HepG2 (cell line): ENCODE results near the gene SERPINA3. TPM values are rescaled to one million over a fixed set of nuclear protein-coding genes. Genes with fewer than 3 reads are reported as not detected.

Experiments
- ARNTL ChIP-seq: sonication (generic); formaldehyde crosslinking; IDR thresholded peaks from 2 replicates; pipeline ENCODE4 v1.4.0; 2020; ENCODE audit warnings: mild to moderate bottlenecking, missing genetic modification reagents
- CREB1 ChIP-seq, 2 experiments: fragments of 450-650 bp in 1 of 2; IDR thresholded peaks; 2 replicates each; pipeline ENCODE4 v1.6.1; 2016 to 2017; ENCODE audit warnings: control low read depth in 1 of 2, mild to moderate bottlenecking in 1 of 2, missing compliant biosample characterization in 1 of 2, missing genetic modification characterization in 1 of 2
- CREM ChIP-seq, 2 experiments: sonication (generic) in 1 of 2; formaldehyde crosslinking in 1 of 2; IDR thresholded peaks; 2 replicates each; pipeline versions ENCODE4 v1.4.0 to v1.6.1; 2016 to 2020; ENCODE audit warnings: antibody characterized with exemption in 1 of 2, mild to moderate bottlenecking in 1 of 2, missing genetic modification reagents in 1 of 2
- HMGA1 ChIP-seq: sonication (generic); formaldehyde crosslinking; conservative IDR thresholded peaks from 2 replicates; pipeline ENCODE4 v1.4.0; 2020; ENCODE audit warnings: missing genetic modification reagents
- HOXA3 ChIP-seq: sonication (generic); formaldehyde crosslinking; IDR thresholded peaks from 2 replicates; pipeline ENCODE4 v1.5.0; 2020; ENCODE audit warnings: missing genetic modification reagents
- PCBP2 ChIP-seq: fragments of 200-400 bp; formaldehyde crosslinking; optimal IDR thresholded peaks from 2 replicates; pipeline ENCODE3; 2018; ENCODE audit warnings: low read length, low read depth; ENCODE audit not compliant: poor library complexity, severe bottlenecking
- PHB2 ChIP-seq: fragments of 450-650 bp; IDR thresholded peaks from 2 replicates; pipeline ENCODE4 v1.6.1; 2018; ENCODE audit not compliant: partially characterized antibody
- PHF21A ChIP-seq: sonication (generic); formaldehyde crosslinking; IDR thresholded peaks from 2 replicates; pipeline ENCODE4 v1.5.0; 2020; ENCODE audit warnings: mild to moderate bottlenecking, missing genetic modification reagents
- RCOR2 ChIP-seq: IDR thresholded peaks from 2 replicates; pipeline ENCODE4 v1.6.1; 2016; ENCODE audit warnings: missing biosample characterization, missing genetic modification reagents
- RFX5 ChIP-seq: IDR thresholded peaks from 2 replicates; pipeline ENCODE4 v1.6.1; 2011; ENCODE audit warnings: low read depth, low read length, improper control_type of control experiment
- RXRA ChIP-seq: sonication (generic); formaldehyde crosslinking; IDR thresholded peaks from 2 replicates; pipeline ENCODE4 v1.5.1; 2020; ENCODE audit warnings: missing genetic modification reagents
- SMAD9 ChIP-seq: sonication (generic); formaldehyde crosslinking; IDR thresholded peaks from 2 replicates; pipeline ENCODE4 v1.5.1; 2020; ENCODE audit warnings: mild to moderate bottlenecking, missing genetic modification reagents
- SOX6 ChIP-seq, 2 experiments: fragments of 450-650 bp in 1 of 2; sonication (generic) in 1 of 2; formaldehyde crosslinking in 1 of 2; IDR thresholded peaks; 2 replicates each; pipeline versions ENCODE4 v1.4.0 to v1.6.1; 2017 to 2020; ENCODE audit warnings: antibody characterized with exemption in 1 of 2, mild to moderate bottlenecking in 1 of 2, missing genetic modification reagents in 1 of 2
- TEAD3 ChIP-seq: optimal IDR thresholded peaks from 2 replicates; pipeline ENCODE3; 2016; ENCODE audit warnings: borderline replicate concordance
- YY1 ChIP-seq: IDR thresholded peaks from 2 replicates; pipeline ENCODE4 v1.6.1; 2011; ENCODE audit warnings: low read length, low read depth, moderate library complexity, mild to moderate bottlenecking; ENCODE audit not compliant: insufficient read depth, insufficient replicate concordance
- ZBTB42 ChIP-seq: sonication (generic); formaldehyde crosslinking; IDR thresholded peaks from 2 replicates; pipeline ENCODE4 v1.5.0; 2020; ENCODE audit warnings: mild to moderate bottlenecking, missing genetic modification reagents
- ZNF234 ChIP-seq: sonication (generic); formaldehyde crosslinking; conservative IDR thresholded peaks from 2 replicates; pipeline ENCODE4 v1.5.1; 2020; ENCODE audit warnings: mild to moderate bottlenecking, missing genetic modification reagents
- ZSCAN30 ChIP-seq: sonication (generic); formaldehyde crosslinking; IDR thresholded peaks from 2 replicates; pipeline ENCODE4 v1.5.0; 2020; ENCODE audit warnings: mild to moderate bottlenecking, missing genetic modification reagents
- polyA plus RNA-seq, 8 experiments: library from polyadenylated mRNA; depleted of rRNA in 3 of 8; stranded (reverse) in 7 of 8; unstranded in 1 of 8; fragments of >200 nt; fragmentation: Illumina TruSeq in 4 of 8; extraction: Trizol in 4 of 8; gene quantifications; 2 replicates each; pipeline versions ENCODE4 v1.2.1 to v1.2.3, GENCODE V29; 2011 to 2016; ENCODE audit warnings: low read depth in 4 of 8, missing spikeins in 1 of 8, mixed read lengths in 1 of 8; ENCODE audit not compliant: insufficient read depth in 1 of 8
- total RNA-seq, 5 experiments: library from RNA; depleted of rRNA; stranded (reverse); fragments of >200 nt; fragmentation: Illumina TruSeq; extraction: Trizol; gene quantifications; 2 replicates each; pipeline ENCODE4 v1.2.3, GENCODE V29; 2016; ENCODE audit warnings: low read depth in 1 of 5
- TF ChIP-seq, protein P1 (sequence below): sonication (generic); formaldehyde crosslinking; IDR thresholded peaks from 2 replicates; pipeline ENCODE4 v1.8.1; 2023; ENCODE audit warnings: mild to moderate bottlenecking, missing genetic modification reagents
- TF ChIP-seq, protein P2 (sequence below): sonication (generic); formaldehyde crosslinking; IDR thresholded peaks from 2 replicates; pipeline ENCODE4 v1.4.0; 2020; ENCODE audit warnings: missing genetic modification reagents, borderline replicate concordance
- TF ChIP-seq, protein P3 (sequence below): sonication (generic); formaldehyde crosslinking; IDR thresholded peaks from 2 replicates; pipeline ENCODE4 v1.4.0; 2020; ENCODE audit warnings: mild to moderate bottlenecking, missing genetic modification reagents
- TF ChIP-seq, protein P4 (sequence below): sonication (generic); formaldehyde crosslinking; IDR thresholded peaks from 2 replicates; pipeline ENCODE4 v1.5.0; 2020; ENCODE audit warnings: missing genetic modification reagents
- TF ChIP-seq, protein P5 (sequence below): sonication (generic); formaldehyde crosslinking; IDR thresholded peaks from 2 replicates; pipeline ENCODE4 v1.5.0; 2020; ENCODE audit warnings: mild to moderate bottlenecking, missing genetic modification reagents

The SERPINA3 gene
- total and polyA plus RNA-seq, 2 of the 13 experiments (the other 11 are each of a cell fraction or from before 2014, with no cell fraction given) = 825 to 2,200 TPM

DNA sequence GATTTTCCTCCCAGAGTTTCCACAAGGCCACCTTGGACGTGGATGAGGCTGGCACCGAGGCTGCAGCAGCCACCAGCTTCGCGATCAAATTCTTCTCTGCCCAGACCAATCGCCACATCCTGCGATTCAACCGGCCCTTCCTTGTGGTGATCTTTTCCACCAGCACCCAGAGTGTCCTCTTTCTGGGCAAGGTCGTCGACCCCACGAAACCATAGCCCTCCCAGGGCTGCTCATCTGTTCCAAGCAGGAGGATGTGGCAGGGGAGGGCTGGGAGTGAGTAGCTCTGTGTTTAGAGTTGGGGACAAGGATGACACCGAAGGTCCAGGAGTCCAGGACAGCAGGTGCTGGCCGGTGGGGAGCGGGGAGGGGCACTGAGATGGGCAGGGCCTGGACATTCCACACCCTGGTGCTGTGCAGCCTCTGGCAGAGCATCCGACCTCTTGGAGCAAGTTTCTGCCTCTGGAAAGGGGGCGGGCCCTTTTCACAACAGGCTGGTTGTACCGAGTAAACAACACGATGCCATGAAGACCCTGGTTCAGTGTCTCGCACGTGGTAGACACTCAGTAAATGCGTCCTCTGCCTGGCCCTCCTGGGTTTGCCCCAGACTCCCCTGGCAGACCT, 42.7 kb upstream of the SERPINA3 start (continued):
- TF ChIP-seq, protein P1, sequence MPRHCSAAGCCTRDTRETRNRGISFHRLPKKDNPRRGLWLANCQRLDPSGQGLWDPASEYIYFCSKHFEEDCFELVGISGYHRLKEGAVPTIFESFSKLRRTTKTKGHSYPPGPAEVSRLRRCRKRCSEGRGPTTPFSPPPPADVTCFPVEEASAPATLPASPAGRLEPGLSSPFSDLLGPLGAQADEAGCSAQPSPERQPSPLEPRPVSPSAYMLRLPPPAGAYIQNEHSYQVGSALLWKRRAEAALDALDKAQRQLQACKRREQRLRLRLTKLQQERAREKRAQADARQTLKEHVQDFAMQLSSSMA (CRISPR knock-in tag) = no peak
- no peak for TF ChIP-seq ZNF234 (CRISPR knock-in tag)
- no peak for TF ChIP-seq PHB2
- peak; percentile 10 for TF ChIP-seq YY1
- TF ChIP-seq HMGA1 (CRISPR knock-in tag) = no peak
- 0 out of 2 replicates have a peak, but pooled peaks have one; percentile 54 for TF ChIP-seq RCOR2 (CRISPR knock-in tag)
- TF ChIP-seq, protein P2, sequence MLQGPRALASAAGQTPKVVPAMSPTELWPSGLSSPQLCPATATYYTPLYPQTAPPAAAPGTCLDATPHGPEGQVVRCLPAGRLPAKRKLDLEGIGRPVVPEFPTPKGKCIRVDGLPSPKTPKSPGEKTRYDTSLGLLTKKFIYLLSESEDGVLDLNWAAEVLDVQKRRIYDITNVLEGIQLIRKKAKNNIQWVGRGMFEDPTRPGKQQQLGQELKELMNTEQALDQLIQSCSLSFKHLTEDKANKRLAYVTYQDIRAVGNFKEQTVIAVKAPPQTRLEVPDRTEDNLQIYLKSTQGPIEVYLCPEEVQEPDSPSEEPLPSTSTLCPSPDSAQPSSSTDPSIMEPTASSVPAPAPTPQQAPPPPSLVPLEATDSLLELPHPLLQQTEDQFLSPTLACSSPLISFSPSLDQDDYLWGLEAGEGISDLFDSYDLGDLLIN (CRISPR knock-in tag) = no peak
- no peak for TF ChIP-seq SOX6 (IDR thresholded peaks at IDR 0.05)
- TF ChIP-seq SOX6 (CRISPR knock-in tag; IDR thresholded peaks at IDR 0.05) = peak; percentile 46; the same call in 1 of the 2 replicates
- no peak for TF ChIP-seq PCBP2
- TF ChIP-seq PHF21A = peak; percentile 40; the same call in 1 of the 2 replicates
- no peak for TF ChIP-seq ARNTL (CRISPR knock-in tag)
- TF ChIP-seq ZBTB42 (CRISPR knock-in tag) = no peak
- TF ChIP-seq ZSCAN30 (CRISPR knock-in tag) = no peak
- TF ChIP-seq HOXA3 = peak; percentile 39; the same call in 1 of the 2 replicates
- no peak for TF ChIP-seq RFX5
- TF ChIP-seq, protein P3, sequence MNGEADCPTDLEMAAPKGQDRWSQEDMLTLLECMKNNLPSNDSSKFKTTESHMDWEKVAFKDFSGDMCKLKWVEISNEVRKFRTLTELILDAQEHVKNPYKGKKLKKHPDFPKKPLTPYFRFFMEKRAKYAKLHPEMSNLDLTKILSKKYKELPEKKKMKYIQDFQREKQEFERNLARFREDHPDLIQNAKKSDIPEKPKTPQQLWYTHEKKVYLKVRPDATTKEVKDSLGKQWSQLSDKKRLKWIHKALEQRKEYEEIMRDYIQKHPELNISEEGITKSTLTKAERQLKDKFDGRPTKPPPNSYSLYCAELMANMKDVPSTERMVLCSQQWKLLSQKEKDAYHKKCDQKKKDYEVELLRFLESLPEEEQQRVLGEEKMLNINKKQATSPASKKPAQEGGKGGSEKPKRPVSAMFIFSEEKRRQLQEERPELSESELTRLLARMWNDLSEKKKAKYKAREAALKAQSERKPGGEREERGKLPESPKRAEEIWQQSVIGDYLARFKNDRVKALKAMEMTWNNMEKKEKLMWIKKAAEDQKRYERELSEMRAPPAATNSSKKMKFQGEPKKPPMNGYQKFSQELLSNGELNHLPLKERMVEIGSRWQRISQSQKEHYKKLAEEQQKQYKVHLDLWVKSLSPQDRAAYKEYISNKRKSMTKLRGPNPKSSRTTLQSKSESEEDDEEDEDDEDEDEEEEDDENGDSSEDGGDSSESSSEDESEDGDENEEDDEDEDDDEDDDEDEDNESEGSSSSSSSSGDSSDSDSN (CRISPR knock-in tag) = no peak
- peak; percentile 83 for TF ChIP-seq RXRA (CRISPR knock-in tag)
- no peak for TF ChIP-seq CREB1 (IDR thresholded peaks at IDR 0.05)
- no peak for TF ChIP-seq CREB1 (CRISPR knock-in tag; IDR thresholded peaks at IDR 0.05)
- no peak for TF ChIP-seq SMAD9 (CRISPR knock-in tag)
- TF ChIP-seq, protein P4, sequence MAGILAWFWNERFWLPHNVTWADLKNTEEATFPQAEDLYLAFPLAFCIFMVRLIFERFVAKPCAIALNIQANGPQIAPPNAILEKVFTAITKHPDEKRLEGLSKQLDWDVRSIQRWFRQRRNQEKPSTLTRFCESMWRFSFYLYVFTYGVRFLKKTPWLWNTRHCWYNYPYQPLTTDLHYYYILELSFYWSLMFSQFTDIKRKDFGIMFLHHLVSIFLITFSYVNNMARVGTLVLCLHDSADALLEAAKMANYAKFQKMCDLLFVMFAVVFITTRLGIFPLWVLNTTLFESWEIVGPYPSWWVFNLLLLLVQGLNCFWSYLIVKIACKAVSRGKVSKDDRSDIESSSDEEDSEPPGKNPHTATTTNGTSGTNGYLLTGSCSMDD (CRISPR knock-in tag) = no peak
- TF ChIP-seq TEAD3 = peak; percentile 82
- TF ChIP-seq, protein P5, sequence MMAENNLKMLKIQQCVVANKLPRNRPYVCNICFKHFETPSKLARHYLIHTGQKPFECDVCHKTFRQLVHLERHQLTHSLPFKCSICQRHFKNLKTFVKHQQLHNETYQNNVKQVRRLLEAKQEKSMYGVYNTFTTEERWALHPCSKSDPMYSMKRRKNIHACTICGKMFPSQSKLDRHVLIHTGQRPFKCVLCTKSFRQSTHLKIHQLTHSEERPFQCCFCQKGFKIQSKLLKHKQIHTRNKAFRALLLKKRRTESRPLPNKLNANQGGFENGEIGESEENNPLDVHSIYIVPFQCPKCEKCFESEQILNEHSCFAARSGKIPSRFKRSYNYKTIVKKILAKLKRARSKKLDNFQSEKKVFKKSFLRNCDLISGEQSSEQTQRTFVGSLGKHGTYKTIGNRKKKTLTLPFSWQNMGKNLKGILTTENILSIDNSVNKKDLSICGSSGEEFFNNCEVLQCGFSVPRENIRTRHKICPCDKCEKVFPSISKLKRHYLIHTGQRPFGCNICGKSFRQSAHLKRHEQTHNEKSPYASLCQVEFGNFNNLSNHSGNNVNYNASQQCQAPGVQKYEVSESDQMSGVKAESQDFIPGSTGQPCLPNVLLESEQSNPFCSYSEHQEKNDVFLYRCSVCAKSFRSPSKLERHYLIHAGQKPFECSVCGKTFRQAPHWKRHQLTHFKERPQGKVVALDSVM (CRISPR knock-in tag) = no peak
- TF ChIP-seq CREM (IDR thresholded peaks at IDR 0.05) = no peak; the same call in 1 of the 2 replicates
- TF ChIP-seq CREM (CRISPR knock-in tag; IDR thresholded peaks at IDR 0.05) = no peak
